ENCODE data around the gene KRT39.

- TF ChIP-seq, protein P1, sequence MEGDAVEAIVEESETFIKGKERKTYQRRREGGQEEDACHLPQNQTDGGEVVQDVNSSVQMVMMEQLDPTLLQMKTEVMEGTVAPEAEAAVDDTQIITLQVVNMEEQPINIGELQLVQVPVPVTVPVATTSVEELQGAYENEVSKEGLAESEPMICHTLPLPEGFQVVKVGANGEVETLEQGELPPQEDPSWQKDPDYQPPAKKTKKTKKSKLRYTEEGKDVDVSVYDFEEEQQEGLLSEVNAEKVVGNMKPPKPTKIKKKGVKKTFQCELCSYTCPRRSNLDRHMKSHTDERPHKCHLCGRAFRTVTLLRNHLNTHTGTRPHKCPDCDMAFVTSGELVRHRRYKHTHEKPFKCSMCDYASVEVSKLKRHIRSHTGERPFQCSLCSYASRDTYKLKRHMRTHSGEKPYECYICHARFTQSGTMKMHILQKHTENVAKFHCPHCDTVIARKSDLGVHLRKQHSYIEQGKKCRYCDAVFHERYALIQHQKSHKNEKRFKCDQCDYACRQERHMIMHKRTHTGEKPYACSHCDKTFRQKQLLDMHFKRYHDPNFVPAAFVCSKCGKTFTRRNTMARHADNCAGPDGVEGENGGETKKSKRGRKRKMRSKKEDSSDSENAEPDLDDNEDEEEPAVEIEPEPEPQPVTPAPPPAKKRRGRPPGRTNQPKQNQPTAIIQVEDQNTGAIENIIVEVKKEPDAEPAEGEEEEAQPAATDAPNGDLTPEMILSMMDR (IDR thresholded peaks at IDR 0.05), result no peak
- TF ChIP-seq EP300 (IDR thresholded peaks at IDR 0.05), result no peak
Measured at GRCh38 chr17:40921026-40921425, 45.7 kb downstream of the KRT39 start.
